ENCODE measurements around the gene DNLZ.

The DNLZ gene

DNA sequence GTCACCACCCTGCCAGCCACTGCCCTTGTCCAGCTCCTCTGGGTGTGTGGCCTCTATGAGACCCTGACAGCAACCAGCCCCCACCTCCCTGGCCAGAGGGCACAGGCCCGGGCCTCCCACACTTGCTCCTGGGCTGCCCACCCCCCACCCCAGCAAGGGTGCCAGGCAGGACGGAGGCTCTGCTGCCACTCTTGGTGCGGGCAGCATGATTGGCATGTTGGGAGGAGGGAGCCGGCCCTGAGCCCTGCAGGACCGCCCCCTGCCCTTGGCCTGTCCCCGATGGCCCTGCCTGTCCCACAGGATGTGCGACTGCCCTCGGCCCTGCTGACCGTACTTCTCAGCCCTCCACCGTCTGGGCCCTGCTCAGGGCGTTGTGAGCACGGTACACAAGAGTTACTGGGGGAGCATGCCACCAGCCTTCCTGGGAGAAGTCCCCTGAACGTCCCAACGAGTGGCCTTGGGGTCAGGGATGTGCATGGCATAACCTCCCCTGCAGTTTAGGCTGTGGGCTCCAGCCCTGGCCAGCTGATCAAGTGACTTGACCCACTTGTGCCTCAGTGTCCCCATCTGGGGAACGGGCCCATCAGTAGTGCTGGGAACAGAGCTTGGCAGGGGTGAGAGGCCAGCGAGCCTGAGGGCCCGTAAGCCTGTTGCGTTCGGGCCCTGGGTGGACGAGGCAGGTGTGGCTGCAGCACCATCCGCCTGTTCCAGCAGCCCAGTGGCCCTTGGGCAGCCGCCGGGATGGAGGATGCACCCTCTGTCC is 20.2 kb downstream of the DNLZ start:
- DNase-seq (ENCODE audit: low spot score), result no peak

DNA sequence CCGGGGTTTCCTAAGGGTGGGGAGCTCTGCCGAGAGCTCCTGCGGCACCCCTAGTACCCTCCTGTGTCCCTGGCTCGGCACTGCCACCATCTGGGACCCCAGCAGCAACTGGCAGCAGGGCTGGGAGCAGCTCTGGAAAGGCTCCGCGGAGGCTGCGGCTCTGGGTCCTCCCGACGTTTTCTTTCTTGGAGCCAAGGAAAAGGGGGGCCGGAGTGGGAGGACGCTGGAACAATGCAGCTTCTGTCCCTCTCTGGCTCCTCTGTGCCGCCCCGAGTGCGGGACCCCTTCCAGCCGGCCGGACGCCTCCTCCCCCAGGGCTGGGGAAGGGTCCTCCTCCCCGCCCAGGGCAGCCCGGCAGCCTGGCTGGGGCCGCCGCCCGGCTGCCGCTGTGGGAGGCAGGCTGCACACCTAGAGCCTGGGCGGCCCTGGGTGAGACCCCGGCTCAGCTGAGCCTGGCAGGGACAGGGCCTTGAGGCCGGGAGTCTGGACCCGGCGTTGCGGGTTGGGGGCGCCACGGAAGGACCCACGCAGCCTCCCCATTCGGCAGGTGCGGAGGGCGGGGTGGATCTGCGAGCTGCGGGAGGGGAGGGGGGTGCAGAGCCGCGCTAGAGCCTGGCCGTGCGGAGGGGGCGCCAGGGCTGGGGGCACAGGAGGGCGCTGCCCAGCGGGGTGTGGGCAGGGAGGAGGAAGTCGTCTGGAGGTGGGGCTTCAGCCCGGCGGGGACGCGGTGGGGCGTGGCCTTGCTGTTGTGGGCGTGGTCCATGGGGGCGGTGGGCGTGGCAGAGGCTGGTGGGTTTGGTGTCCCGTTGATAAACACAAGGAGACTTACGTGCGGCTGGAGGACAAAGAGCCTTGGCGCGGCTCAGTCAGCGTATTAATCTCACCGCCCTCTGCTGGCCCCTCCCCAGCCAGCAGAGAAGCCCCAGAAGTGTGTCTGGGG is 21.1 kb downstream of the DNLZ start:
- DNase-seq (ENCODE audit: low spot score), result peak; percentile 76

DNA sequence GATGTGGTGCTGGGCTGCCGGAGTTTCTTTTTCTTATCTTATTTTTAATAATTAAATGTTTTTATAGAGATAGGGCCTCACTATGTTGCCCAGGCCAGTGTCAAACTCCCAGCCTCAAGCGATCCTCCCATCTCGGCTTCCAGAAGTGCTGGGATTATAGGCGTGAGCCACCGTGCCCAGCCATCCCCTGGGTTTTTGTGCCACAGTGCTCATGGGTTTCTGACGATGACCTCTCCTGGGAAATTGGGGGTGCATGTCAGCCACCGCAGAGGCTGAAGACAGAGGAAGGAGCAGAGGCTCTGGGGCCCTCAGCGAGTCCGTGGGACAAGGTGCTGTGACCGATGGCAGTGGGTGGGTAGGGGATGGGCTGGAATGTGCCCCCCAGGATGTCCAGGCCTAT is 21.8 kb downstream of the DNLZ start:
- DNase-seq (ENCODE audit: low spot score), result no peak

DNA sequence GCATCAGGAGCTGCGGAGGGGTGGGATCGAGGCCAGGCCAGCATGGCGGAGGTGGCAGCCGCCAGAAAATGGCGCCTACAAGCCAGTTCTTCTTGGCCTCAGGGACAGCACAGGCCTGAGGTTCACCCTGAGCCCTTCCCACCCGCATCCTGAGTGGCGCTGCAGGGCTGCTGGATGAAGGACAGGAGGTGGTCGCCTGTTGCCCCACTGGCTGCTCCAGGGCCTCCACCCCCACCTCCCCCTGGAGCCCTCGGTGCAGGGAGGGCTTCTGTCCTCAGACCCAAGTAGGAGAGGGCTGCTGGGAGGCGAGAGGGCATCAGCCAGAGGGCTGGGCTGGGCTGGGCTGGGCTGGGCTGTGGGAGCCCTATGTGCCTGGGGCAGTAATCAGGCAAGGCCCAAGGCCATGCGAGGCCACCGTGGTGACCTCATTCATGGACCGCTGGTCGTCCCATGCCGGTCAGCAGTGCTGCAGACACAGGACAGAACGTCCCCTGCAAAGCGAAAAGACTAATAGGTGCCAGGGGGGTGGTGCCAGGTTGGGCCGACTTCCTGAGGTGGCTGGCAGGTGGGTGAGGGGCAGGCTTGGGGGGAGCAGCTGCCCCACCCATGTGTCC is 22.4 kb downstream of the DNLZ start:
- DNase-seq (ENCODE audit: low spot score), result no peak

DNA sequence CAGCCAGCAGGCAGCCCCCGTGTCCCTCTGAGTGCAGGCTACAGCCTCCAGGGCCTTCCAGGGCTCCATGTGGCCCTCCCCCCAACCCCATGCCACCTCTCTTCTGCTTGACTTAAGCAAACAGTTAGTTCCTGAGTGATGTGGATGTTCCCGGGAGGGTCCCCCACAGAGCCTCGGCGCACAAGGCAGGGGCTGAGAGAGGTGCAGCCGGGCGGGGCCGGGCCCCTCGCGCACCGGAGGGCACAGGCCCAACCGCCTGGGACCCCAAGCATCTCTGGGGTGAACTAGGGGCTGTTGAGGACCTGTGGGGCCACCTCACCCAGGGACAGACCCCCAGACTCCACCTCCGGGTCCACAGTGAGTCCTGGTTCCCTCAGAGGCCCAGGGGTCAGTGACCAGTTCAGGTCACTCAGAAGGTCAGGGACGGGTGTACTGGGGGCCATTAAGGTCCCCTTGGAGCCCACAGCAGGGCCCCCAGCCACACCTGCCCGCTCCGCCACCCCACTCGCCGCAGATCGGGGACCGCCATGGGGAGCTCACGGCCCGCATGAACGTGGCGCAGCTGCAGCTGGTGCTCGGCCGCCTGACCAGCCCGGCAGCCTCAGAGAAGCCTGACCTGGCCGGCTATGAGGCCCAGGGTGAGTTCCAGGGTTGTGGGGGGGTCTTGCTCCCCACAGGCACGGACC is 23.0 kb downstream of the DNLZ start:
- DNase-seq (ENCODE audit: low spot score), result no peak

DNA sequence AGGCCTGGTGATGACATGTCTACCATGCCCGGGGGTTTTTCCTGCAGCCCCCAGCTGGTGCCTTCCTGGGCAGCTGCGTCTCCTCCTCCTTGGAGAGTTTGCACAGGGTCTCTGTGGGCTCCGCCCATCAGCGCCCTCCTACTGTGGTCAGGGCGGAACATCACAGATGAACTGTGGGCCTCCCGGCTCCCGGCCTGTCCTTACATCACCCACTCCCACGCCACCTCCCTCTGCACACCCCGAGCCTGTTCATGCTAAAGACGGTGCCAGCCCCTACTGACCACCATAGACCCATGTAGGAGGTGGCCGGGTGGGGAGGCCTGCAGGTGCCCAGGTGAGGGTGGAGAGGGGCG is 23.6 kb downstream of the DNLZ start:
- no peak for DNase-seq (ENCODE audit: low spot score)

DNA sequence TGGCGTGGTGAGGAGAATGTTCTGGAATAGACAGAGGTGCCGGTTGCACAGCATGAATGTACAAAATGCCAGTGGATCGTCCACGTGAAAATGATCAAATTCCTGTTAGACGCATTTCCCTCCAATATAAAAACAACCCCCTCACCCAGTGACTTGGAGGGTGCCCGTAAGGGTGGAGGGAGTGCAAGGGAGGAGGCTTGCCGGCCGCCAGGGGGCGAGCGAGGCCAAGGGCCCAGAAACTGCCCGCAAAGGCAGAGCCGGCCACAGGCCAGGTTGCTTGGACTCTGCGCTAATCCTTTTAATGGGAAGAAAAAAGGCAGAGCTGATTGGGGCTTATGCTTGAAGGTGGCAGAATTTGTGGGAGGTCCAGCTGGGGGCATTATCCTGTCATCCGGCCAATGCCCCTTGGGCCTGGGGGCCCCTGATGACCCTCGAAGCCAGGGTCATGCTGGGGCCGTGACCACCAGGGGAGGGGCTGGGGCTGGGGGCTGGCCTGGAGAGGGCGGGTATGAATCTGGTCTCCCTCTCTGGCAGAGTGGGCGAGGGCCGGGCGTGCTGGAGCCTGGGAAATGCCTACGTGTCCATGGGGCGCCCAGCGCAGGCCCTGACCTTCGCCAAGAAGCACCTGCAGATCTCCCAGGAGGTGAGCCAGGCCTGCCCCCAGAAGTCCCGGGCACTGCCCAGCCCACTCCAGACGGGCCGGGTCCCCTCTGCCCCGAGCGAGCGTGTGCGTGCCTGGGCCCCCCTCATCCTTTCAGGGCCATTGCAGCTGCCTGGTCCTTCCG is 24.2 kb downstream of the DNLZ start:
- DNase-seq (ENCODE audit: low spot score), result peak; percentile 64

DNA sequence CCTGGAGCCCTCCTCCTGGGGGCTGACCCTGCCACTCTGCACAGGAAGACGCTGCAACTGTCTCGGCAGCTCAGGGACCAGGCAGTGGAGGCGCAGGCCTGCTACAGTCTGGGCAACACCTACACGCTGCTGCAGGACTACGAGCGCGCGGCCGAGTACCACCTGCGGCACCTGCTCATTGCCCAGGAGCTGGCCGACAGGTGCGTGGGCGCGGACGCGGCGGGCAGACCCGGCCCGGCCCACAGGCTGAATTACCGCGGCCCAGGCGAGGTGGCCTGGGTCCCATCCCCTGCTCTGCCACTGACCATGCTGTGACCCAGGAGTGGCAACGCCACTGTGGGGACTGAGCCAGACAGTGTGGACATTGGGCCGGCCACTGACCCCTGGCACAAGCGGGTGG is 25.0 kb downstream of the DNLZ start:
- no peak for DNase-seq (ENCODE audit: low spot score)

DNA sequence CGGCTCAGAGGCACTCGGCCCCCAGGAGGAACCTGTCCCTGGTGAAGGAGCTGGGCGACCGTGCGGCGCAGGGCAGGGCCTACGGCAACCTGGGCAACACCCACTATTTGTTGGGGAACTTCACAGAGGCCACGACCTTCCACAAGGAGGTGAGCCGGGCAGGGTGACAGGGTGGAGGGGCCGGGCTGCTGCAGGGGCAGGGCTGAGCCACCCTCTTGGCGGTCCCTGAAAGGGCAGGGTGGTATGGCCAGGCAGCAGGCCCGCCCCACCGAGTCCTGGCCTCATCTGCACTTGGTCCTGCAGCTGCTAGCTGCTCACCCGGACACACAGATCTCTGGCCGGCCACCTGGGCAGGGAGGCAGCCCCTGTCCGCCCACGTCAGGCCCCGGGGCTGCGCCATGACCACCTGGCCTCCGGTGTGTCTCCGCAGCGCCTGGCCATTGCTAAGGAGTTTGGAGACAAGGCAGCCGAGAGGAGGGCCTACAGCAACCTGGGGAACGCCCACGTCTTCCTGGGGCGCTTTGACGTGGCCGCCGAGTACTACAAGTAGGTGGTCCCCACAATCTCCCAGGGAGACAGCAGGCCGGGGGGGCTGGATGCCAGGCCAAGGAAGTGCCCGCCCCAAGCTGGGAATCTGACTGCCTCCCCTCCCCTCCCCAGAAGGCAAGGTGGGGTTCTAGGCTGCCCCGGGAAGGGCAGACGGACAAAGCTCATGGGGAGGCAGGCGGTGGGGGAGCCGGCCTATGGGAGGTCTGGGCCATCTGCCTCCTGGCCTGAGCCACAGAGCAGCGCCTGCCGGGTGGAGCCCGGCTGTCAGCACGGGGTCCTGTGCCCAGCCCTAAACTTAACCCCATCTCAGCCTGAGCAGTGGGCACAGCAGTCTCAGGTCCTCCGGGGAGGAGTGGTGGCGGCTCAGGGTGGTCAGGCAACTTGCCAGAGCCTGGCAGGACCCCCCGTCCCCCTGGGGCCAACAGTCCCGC is 25.8 kb downstream of the DNLZ start:
- no peak for DNase-seq (ENCODE audit: low spot score)

DNA sequence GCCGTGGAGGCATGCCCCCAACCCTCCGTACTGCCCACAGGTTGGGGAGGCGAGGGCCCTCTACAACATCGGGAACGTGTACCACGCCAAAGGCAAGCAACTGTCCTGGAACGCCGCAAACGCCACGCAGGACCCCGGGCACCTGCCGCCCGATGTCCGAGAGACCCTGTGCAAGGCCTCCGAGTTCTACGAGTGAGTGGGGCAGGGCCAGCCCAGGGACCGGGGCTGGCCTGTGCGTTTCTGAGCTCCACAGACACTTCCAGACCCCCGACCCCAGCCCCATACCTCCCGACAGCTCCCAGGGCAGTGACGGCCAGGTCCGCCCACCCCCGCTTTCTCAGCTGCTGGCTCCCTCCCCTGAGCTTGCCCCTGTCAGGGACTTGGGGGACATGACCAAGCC is 26.7 kb downstream of the DNLZ start:
- DNase-seq (ENCODE audit: low spot score), result no peak

DNA sequence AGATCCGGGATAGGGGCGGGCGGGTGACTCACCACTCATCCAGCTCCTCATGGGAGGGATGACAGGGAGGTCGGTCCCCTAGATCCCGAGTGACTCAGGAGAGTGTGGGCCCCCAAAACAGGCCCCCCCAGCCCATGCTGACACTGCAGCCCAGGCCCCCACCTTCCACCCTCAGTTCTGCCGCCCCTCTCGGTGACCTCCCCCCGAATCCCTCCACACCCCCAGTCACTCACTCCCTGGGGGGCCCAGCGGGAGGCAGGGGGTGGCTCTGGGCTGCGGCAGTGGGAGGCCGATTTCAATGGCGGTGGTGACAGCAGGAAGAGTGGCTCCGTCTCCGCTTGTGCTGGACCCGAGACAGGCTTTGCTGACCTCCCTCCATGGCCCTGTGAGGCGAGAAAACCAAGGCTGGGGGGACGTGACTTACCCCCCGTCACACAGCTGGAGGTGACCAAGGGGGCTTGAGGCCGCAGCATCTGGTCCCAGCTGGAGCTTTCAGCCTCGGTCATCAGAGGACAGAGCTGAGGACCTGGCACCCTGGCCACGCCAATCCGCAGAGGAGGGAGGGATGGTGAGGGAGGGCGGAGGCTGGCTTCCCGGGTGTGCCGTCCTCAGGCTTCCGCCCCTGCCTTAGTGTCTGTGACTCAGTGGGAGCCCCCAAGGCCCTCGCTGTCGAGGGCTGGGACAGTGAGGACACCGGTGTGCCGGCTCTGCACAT is 27.2 kb downstream of the DNLZ start:
- DNase-seq (ENCODE audit: low spot score), result no peak

DNA sequence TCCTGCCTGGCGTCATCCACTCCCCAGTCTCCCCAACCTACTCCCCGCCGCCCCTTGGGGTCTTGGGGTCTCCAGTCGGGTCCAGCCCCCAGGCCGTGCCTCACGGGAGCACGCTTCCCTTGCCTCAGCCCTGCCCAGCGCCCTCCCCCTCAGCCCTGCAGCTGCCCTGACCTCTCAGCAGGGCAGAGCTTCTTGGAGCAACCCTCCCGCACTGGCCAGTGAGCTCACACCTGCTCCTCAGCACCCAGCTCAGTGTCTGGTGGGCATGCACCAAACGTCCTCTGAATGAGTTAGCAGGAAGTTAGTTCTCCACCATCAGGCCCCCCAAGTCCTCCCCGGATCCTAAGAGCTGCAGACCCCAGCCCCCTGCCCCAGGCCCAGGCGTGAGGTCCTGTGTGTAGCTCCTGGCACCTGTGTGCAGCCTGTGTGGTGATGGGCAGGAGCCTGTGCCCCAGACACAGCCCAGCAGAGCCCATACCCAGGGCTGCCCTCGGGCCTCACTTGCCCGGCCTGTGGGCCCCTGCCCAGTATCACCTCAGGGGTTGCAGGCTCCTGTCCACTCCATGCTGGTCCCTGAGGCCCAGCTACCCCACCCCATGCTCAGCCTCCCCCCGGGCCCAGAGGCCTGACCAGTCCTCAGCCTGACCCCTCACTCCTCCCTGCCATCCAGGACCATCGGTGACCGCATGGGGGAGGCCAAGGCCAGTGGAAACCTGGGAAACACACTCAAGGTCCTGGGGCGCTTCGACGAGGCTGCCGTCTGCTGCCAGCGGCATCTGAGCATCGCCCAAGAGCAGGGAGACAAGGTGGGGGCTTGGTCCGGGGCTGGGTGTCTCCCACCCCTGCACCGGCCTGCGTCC is 28.0 kb downstream of the DNLZ start:
- no peak for DNase-seq (ENCODE audit: low spot score)

DNA sequence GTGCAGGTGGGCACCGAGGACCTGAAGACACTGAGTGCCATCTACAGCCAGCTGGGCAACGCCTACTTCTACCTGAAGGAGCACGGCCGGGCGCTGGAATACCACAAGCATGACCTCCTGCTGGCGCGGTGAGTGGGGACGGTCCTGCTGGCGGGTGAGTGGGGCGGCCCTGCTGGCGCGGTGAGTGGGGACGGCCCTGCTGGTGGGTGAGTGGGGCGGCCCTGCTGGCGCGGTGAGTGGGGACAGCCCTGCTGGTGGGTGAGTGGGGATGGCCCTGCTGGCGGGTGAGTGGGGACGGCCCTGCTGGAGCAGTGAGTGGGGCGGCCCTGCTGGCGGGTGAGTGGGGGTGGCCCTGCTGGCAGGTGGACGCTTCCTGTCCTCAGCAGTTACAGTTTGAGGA is 29.0 kb downstream of the DNLZ start:
- no peak for DNase-seq (ENCODE audit: low spot score)

DNA sequence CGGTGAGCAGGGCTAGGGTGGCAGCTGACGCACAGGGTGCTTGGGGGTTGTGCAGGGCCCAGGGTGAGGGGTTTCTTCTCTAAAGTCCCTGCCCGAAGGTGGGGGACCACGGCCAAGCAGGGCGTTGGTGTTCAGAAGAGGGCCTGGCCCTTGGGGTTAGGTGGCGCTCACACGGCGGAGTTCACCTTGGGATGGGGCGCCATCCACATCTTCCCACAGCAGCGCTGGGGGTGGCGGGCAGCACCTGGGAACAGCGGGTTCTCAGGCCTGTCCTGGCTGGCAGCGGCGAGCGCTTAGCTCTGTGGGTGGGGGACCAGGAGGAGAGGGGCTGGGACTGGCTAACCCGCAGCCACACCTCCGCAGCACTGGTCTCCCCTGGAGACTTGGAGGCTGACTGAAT is 30.1 kb downstream of the DNLZ start:
- DNase-seq (ENCODE audit: low spot score), result no peak

DNA sequence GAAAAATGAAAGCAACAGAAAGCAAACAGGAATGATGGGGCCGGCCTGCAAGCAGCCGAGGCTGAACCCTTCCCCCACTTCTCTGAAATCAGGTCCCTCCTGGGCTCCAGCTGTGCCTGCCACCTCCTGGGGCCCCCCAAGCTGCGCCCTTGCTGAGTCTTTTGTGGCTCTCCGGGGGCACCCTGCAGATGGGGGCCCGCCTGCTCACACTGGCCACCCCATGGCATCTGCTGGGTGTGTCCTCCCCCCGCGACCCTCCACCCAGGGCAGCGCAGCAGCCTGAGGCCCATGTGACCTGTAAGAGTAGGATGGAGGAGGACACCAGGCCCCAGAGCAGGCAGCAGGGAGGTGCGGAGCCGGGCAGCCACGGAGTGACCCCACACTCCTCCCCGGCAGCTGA is 30.5 kb downstream of the DNLZ start:
- DNase-seq (ENCODE audit: low spot score), result no peak

DNA sequence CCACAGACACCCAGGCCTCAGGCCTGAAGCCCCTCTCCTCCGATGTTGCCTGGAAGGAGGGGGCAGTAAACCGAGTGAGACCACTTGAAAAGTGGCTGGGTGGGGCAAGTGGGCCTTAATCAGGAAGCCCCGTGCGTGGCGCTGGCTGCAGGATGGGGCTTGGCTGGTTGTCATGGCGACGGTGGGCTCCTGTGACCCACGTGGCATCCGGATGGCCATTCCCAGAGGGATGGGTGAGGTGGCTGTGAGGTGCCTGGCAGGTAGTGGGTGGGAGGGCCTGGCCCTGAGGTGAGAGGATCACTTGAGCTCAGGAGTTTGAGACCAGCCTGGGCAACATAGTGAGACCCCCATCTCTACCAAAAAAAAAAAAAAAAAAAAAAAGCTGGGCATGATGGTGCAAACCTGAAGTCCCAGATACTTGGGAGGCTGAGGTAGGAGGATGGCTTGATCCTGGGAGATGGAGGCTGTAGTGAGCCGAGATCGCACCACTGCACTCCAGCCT is 31.0 kb downstream of the DNLZ start:
- no peak for DNase-seq (ENCODE audit: low spot score)

DNA sequence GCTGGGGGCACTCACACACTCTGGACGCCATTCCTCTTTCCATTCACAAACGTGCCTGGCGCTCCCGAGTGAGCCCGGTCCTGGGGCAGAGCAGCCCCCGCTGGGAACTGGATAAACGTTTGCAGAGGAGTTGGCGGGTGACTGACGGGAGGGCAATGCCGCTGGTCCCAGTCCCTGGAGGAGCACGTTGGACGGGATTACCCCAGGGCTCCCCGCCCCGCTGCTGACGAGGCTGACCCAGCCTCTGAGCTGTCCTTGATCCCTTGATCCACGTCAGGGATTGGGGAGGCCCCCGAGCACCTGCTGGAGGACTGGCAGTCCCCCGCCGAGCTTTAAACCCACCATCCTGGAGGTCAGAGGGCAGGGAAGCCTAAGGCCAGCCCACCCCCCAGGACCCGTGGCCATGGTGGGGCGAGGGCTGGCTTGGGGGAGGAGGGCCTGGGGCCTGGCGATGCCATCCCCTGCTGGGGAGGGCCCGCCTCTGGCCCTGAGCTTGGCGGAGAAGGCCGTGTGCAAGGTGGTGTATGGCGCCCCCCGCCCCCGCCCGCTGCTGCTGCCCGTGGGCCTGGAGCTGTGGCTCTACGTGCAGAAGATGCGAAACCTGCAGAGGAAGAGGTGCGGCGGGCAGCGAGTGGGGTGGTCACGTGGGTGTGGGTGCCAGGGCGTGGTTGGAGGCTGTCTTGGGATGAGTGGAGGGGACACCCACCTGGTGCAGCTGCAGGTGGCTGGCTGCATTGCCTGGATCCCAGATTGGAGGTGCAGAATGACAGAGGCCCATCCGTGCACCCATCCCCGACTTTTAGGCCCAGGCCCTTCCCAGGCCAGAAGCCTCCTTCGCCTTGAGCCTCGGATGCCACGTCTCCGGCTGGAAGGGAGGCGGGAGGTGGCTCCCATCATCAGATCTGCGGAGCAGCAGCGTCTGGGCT is 31.7 kb downstream of the DNLZ start:
- no peak for DNase-seq (ENCODE audit: low spot score)

Measured in pons (tissue), 1 donor.